ENCODE data around the gene TOP3B. TPM values are rescaled to one million over a fixed set of nuclear protein-coding genes. Genes with fewer than 3 reads are reported as not detected.

The TOP3B gene
- total and polyA plus RNA-seq, 9 of the 15 experiments (the other 6 are each of a cell fraction or from before 2014, with no cell fraction given) = 3.0 to 188 (median 112) TPM

DNA sequence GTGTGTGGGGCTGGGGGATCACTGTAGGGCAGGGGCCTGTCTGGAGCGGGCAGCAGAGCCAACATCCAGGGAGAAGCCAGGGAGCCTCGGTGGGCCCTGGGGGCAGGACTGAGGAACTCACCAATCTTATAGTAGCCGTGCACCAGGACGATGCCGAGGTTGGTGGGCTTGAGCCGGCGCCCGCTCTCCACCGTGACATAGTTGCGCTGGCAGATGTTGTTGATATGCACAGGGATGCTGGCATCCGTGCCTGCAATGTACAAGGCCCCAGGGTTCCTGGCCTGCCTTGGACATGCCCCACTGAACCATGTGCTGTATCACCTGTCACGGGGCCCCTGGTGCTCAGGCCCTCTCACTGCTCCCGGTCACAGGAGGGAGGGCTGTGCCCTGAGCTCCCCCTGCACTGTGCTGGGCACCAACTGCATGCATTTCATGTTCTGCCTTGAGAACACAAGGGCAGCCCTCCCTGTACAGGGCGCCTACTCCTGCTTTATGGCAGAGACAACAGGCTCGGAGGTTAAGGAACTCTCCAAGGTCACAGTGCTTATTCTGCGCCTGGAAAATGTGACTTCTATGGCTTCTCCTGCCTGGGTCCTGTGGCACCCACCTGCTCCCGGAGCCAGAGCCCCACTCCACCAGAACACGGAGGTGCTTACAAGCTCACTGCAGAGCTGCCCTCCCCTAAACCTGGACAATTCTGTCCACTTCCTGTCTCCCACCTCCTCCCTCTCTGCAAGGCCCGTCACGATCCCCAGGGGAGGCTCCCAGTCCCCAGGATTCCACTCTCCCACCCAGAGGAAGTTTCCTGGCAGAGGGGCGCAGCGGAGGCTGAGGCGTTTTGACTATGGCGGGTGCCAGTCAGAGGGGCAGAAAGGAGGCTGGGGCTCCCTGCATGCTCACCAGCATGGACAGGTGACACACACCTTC is 22.1 kb downstream of the TOP3B start (continued):
- TF ChIP-seq, protein P1, sequence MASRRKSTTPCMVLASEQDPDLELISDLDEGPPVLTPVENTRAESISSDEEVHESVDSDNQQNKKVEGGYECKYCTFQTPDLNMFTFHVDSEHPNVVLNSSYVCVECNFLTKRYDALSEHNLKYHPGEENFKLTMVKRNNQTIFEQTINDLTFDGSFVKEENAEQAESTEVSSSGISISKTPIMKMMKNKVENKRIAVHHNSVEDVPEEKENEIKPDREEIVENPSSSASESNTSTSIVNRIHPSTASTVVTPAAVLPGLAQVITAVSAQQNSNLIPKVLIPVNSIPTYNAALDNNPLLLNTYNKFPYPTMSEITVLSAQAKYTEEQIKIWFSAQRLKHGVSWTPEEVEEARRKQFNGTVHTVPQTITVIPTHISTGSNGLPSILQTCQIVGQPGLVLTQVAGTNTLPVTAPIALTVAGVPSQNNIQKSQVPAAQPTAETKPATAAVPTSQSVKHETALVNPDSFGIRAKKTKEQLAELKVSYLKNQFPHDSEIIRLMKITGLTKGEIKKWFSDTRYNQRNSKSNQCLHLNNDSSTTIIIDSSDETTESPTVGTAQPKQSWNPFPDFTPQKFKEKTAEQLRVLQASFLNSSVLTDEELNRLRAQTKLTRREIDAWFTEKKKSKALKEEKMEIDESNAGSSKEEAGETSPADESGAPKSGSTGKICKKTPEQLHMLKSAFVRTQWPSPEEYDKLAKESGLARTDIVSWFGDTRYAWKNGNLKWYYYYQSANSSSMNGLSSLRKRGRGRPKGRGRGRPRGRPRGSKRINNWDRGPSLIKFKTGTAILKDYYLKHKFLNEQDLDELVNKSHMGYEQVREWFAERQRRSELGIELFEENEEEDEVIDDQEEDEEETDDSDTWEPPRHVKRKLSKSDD (conservative IDR thresholded peaks at IDR 0.05; ENCODE audit: low read length) = 0 out of 2 replicates have a peak, but pooled peaks have one; percentile 15
- TF ChIP-seq WHSC1 (IDR thresholded peaks at IDR 0.05; ENCODE audit: low read length) = no peak
- TF ChIP-seq NELFE (IDR thresholded peaks at IDR 0.05; ENCODE audit: insufficient read depth, insufficient read length) = no peak
- 0 out of 2 replicates have a peak, but pooled peaks have one; percentile 15 for TF ChIP-seq ERF (CRISPR knock-in tag; IDR thresholded peaks at IDR 0.05)
- no peak for TF ChIP-seq MXI1 (IDR thresholded peaks at IDR 0.05; ENCODE audit: low read depth, low read length)
- TF ChIP-seq BRCA1 (IDR thresholded peaks at IDR 0.05) = no peak
- 0 out of 2 replicates have a peak, but pooled peaks have one; percentile 66 for TF ChIP-seq BRCA1 (CRISPR knock-in tag; IDR thresholded peaks at IDR 0.05)
- TF ChIP-seq, protein P2, sequence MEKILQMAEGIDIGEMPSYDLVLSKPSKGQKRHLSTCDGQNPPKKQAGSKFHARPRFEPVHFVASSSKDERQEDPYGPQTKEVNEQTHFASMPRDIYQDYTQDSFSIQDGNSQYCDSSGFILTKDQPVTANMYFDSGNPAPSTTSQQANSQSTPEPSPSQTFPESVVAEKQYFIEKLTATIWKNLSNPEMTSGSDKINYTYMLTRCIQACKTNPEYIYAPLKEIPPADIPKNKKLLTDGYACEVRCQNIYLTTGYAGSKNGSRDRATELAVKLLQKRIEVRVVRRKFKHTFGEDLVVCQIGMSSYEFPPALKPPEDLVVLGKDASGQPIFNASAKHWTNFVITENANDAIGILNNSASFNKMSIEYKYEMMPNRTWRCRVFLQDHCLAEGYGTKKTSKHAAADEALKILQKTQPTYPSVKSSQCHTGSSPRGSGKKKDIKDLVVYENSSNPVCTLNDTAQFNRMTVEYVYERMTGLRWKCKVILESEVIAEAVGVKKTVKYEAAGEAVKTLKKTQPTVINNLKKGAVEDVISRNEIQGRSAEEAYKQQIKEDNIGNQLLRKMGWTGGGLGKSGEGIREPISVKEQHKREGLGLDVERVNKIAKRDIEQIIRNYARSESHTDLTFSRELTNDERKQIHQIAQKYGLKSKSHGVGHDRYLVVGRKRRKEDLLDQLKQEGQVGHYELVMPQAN (IDR thresholded peaks at IDR 0.05; ENCODE audit: borderline replicate concordance) = no peak
- no peak for TF ChIP-seq FOXM1 (IDR thresholded peaks at IDR 0.05; ENCODE audit: low read depth)
- no peak for TF ChIP-seq FOXM1 (CRISPR knock-in tag; IDR thresholded peaks at IDR 0.05; ENCODE audit: low read depth)
- TF ChIP-seq ELF4 (CRISPR knock-in tag; IDR thresholded peaks at IDR 0.05) = no peak
- TF ChIP-seq, protein P3, sequence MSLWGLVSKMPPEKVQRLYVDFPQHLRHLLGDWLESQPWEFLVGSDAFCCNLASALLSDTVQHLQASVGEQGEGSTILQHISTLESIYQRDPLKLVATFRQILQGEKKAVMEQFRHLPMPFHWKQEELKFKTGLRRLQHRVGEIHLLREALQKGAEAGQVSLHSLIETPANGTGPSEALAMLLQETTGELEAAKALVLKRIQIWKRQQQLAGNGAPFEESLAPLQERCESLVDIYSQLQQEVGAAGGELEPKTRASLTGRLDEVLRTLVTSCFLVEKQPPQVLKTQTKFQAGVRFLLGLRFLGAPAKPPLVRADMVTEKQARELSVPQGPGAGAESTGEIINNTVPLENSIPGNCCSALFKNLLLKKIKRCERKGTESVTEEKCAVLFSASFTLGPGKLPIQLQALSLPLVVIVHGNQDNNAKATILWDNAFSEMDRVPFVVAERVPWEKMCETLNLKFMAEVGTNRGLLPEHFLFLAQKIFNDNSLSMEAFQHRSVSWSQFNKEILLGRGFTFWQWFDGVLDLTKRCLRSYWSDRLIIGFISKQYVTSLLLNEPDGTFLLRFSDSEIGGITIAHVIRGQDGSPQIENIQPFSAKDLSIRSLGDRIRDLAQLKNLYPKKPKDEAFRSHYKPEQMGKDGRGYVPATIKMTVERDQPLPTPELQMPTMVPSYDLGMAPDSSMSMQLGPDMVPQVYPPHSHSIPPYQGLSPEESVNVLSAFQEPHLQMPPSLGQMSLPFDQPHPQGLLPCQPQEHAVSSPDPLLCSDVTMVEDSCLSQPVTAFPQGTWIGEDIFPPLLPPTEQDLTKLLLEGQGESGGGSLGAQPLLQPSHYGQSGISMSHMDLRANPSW (CRISPR knock-in tag; IDR thresholded peaks at IDR 0.05) = no peak
- TF ChIP-seq EGR1 (conservative IDR thresholded peaks at IDR 0.05) = no peak
- TF ChIP-seq PHB (CRISPR knock-in tag; IDR thresholded peaks at IDR 0.05) = 0 out of 2 replicates have a peak, but pooled peaks have one; percentile 48
- TF ChIP-seq, protein P4, sequence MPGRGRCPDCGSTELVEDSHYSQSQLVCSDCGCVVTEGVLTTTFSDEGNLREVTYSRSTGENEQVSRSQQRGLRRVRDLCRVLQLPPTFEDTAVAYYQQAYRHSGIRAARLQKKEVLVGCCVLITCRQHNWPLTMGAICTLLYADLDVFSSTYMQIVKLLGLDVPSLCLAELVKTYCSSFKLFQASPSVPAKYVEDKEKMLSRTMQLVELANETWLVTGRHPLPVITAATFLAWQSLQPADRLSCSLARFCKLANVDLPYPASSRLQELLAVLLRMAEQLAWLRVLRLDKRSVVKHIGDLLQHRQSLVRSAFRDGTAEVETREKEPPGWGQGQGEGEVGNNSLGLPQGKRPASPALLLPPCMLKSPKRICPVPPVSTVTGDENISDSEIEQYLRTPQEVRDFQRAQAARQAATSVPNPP (IDR thresholded peaks at IDR 0.05; ENCODE audit: borderline replicate concordance, insufficient read depth, insufficient read length) = no peak
- TF ChIP-seq POLR2B (IDR thresholded peaks at IDR 0.05; ENCODE audit: low read depth, partially characterized antibody) = peak; percentile 57
- TF ChIP-seq GTF2F1 (IDR thresholded peaks at IDR 0.05; ENCODE audit: low read depth, low read length) = 0 out of 2 replicates have a peak, but pooled peaks have one; percentile 24
- no peak for TF ChIP-seq GABPA (tag; conservative IDR thresholded peaks at IDR 0.05; ENCODE audit: low read depth)
- no peak for TF ChIP-seq CHD4 (IDR thresholded peaks at IDR 0.05; ENCODE audit: insufficient read depth, insufficient replicate concordance, low read depth, low read length, poor library complexity, severe bottlenecking)
